Activated CD4-positive, alpha-beta T cell treated with anti-CD3 and anti-CD28 coated beads, Interleukin-10, Interleukin-2, amounts not matched to agents 100 ng/mL and 50 ng/mL, durations not matched to agents 16 hours and 8 hours (primary cell): Measurements from ENCODE around the gene GALNT17.
A peak's percentile ranks its signal among the peaks of the same experiment; 100 is the strongest.
"Not testable (repeated sequence)": the region's sequence is repeated elsewhere in the genome, so short reads cannot be mapped to it uniquely, and the experiment has no call there.

Experiments used
- DNase-seq: peaks from one replicate; pipeline ENCODE4 v3.0.0-alpha.2; 2020

Gene GALNT17

DNA sequence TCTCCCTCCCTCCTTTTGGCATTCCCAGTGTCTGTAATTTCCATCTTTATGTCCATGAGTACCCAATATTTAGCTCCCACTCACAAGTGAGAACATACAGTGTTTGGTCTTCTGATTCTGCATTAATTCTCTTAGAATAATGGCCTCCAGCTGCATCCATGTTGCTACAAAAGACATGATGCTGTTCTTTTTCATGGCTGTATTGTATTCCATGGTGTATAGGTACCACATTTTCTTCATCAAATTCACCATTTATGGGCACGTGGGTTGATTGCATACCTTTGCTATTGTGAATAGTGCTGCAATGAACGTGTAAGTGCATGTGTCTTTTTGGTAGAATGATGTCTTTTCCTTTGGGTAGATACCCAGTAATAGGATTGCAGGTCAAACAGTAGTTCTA, 576.8 kb downstream of the GALNT17 start:
- no peak for DNase-seq

DNA sequence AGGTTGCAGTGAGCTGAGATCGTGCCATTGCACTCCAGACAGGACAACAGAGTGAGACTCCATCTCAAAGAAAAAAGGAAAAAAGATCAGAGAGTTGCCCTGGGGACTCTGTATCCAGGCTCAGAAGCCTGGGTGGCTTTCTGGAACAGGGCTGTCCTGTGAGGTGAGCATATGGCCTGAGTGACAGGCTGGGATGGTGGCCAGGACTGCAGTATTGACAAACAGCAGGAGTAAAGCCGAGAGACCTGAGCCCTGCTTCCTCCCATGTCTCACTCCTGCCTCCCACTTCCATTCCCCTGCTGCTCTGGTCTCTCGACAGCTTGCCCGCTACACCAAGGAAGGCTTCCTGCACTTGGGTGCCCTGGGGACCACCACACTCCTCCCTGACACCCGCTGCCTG, 578.5 kb downstream of the GALNT17 start:
- DNase-seq: no peak

DNA sequence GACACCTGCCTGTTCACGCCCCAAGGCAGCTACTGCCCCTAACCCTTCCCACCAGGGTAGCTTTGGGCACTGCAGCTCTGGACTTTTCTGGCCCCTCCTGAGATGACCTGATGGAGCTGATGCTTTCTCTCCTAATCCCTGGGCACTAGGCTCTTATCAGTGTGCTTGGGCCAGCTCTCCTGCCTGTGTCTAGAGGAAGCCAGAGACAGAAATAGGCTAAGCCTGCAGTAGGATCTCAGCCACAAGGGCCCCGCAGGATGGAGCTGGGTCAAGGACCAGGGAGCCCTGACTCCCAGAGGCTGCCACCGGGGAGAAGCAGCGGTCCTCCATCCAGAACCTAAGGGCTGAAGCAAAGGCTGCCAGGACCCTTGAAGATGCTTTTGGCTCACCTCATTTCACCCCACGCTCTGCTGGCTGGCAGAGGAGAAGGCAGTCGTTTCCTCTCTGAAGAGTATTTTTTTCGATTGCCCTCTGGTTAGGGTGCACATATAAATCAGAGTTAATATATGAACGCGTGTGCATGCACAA, 580.8 kb downstream of the GALNT17 start:
- DNase-seq: no peak

DNA sequence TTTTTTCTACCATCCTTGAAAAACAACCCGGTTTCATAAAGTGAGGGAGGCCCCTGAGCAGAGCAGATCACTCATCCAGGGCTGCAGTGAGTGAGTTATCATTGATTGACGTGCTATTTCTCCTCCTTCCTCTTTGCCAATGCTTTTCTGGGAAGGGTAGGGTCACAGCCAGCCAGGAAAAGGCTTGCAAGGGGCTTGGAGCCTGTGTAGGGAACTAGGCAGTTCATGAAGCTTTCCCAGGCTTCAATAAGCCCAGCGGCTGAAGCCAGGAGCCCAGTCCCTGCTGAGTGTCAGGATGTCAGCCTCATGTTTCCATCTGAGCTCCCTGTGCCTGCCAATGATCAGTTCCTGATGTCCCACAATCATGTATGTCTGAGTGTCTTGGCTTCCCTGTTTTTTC, 584.7 kb downstream of the GALNT17 start:
- no peak for DNase-seq

DNA sequence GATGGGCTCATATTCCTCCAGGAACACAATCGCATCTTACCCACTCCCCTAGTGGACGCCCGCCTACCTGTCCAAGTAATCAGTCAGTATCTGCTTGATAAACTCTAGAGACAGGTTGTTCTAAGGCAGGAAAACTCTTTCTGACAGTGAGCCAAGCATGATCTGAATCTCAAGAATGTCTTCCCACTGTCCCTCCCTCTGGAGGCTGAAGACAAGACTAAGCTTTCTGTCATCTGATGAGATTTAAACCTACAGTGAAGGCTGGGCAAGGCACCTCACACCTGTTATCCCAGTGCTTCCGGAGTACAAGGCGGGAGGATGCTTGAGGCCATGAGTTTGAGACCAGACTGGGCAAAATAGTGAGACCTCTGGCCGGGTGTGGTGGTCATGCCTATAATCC, 586.6 kb downstream of the GALNT17 start:
- DNase-seq: no peak

DNA sequence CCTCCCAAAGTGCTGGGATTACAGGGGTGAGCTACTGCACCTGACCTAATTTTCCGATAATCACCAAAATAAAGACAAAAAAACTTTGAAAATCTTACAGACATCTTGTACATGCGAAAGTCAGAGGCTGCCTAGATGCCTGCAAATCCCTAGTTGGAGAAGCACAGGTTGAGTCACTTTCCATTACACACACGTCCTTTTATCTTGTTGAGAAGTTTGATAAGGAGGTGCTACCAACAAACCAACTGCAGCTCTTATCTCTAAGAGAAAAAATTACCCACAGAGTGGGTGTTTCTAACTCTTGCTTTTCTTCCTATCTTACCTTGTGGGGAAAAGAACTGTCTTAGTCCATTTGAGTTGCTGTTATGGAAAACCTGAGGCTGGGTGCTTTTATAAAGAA, 589.8 kb downstream of the GALNT17 start:
- no peak for DNase-seq

DNA sequence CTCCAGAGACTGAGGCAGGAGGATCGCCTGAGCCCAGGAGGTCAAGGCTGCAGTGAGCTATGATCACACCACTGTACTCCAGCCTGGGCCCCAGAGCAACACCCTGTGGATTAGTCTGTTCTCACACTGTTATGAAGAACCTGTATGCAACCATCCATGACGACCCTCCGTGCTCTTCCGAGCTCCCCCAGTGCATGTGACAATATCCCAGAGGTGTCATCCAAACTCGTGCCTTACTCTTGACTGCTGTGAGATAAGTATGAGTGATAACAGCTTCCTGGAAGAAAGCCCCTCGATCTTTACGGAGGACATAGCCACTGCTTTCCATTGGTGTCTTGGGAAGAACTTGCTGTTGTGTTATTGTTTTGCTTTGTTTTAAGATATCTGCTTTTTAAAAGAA, 591.9 kb downstream of the GALNT17 start:
- no peak for DNase-seq

DNA sequence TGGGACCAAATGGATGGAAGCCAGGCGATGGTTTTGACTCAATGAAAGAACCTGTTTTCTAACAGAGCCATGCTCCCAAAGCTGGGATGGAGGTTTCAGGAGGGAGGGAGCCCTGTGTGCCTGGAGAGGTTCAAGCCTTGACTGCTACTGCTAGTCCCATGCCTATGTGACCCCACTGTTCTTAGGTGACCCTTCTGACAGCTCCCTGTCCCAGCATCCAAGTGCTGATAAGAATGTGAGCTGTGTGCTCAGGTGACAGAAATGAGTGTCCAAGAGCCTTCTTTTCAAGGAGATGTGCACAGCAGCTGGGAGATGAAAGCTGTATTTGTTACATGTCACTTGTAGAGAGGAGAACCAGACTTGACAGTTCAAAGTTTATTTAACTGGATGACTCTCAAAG, 595.4 kb downstream of the GALNT17 start:
- DNase-seq: no peak

DNA sequence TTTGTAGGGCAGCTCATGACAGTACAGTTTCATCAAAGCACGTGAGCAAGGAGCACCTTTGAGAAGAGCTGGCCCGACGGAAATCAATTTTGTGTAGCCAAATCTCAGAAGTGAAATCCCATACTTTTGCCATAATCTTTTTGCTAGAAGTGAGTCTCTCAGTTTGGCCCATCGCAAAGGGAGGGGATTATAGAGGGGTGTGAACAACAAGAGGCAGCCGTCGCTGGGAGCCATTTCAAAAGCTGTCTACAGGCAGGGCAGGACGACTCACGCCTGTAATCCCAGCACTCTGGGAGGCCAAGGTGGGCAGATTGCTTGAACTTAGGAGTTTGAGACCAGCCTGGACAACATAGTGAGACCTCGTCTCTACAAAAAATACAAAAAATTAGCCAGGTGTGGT, 599.8 kb downstream of the GALNT17 start:
- no peak for DNase-seq

DNA sequence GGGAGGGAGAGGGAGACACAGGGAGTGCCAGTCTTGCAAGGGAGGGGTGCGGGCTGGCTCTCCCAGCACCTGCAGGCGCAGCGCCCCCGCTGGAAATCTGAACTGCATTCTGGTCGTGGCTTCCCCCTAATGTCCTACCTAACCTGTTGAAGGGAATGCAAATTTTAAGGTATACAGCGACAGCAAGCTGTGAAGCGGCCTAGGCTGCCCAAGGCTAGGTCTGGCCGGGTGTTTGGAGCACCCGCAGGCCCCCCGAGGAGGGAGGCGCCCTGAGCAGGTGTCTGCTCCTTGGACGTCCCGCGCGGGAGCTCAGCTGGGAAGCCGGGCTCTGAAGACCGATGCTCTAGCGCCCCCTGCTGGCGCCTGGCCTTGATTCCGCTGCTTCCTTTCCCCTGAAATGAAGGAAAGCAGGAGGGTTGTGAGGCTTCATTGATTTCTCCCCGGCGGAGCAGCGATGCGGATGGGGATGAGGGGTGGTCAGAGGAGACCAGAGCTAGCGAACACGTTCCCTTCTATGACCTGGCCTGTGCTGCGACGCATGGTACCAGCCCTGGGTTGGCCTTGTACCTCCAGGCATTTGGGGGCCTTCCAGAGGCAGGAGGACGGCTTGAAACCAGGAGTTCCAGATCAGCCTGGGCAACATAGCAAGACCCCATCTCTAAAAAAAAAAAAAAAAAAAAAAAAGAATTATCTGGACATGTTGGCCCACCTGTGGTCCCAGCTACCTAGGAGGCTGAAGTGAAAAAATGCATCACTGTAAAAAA, 601.3 kb downstream of the GALNT17 start:
- DNase-seq: peak; percentile 71

DNA sequence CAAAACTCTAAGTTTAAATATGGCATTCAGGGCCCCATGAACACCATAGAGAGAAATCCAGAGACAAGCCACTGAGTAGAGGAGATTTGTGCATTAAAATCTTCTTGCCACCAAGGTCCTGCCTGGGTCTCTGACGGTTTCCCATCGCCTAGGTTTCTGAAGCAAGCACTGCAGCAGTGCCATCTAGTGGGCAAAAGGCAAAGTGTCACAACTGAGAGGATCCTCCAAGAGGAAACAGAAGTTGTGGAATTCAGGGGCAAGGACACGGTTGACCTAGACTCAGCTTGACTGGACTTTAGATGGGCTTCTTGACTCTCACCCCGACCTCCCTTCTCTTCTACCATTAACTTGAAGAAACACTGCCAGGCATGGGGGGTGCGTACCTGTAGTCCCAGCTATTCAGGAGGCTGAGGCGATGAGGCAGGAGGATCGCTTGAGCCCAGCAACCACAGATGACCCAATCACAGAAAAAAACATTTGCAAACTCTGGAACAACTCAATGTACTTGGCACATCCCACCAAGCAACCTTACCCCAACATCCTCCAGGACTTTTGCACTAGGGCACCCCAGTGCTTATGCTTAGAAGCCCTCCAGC, 604.1 kb downstream of the GALNT17 start:
- DNase-seq: peak; percentile 42

DNA sequence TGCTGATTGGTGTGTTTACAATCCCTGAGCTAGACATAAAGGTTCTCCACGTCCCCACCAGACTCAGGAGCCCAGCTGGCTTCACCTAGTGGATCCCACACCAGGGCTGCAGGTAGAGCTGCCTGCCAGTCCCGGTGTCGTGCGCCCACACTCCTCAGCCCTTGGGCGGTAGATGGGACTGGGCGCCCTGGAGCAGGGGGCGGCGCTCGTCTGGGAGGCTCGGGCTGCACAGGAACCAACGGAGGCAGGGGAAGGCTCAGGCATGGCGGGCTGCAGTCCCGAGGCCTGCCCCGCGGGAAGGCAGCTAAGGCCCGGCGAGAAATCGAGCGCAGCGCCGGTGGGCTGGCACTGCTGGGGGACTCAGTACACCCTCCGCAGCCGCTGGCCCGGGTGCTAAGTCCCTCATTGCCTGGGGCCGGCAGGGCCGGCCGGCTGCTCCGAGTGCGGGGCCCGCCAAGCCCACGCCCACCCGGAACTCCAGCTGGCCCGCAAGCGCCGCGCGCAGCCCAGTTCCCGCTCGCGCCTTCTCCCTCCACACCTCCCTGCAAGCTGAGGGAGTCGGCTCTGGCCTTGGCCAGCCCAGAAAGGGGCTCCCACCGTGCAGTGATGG, 606.1 kb downstream of the GALNT17 start:
- DNase-seq: not testable (repeated sequence)

DNA sequence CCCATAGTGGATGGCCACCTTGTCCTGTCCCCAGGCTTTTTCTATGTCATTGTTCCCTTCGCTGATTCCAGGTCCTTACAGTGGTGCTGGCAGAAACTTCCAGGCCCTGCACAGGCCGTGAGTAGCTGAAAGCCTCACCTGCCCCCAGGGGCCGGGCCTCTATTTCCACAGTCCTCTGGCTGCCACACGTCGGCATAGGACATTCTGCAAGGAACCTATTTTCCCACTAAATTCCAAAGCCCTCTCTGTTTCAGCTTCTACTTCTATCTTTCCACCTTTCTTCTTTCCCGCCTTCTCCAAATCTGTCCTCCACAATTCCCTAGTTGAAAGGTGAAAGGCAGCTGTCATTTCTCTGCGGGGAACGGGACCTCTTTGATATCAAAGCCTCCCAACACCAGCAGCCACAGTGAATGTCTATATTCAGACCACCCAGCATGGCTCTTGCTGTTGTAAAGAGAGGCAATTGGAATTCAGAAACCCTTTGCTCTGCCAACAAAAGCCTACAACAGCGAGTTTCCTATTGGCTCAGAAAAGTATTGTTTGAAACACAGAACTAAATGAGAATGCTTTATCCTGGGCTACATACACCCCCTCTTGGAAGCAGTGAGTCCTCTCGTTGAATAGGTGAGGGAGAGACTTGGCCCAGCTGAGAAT, 607.7 kb downstream of the GALNT17 start:
- DNase-seq: no peak

DNA sequence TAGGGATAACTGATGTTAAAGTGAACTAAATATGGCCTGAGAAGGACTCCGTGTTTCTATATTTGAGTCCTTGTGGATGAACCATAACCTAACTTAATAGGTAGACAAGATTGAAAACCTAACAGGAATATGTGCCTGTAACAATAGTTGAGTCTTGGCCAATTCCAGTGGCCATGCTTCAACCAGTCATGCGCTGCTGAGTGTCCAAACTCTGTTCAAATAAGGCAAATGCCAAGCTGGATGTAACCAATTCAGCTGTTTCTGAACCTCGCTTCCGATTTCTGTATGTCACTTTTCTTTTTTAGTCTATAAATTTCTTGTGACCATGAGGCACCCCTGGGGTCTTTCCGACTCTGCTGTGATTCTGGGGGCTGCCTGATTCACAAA, 608.2 kb downstream of the GALNT17 start:
- no peak for DNase-seq

DNA sequence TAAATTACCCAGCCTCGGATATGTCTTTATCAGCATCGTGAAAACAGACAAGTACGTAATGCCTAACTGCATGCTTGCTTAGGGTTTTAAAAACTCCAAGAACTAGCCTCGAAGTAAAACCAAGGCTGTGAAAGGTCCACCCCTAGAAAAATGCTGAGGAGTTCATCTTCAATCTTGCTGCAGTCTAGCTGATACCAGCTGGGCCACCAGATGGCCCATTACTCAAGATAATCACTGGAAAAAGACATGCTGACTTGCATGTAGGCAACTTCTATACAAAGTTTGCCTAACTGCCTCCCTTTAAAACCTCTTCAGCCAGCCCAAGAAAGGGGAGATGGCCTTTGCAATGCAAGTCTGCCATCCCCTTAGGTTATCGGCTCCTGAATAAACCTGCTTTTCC, 614.1 kb downstream of the GALNT17 start:
- no peak for DNase-seq

DNA sequence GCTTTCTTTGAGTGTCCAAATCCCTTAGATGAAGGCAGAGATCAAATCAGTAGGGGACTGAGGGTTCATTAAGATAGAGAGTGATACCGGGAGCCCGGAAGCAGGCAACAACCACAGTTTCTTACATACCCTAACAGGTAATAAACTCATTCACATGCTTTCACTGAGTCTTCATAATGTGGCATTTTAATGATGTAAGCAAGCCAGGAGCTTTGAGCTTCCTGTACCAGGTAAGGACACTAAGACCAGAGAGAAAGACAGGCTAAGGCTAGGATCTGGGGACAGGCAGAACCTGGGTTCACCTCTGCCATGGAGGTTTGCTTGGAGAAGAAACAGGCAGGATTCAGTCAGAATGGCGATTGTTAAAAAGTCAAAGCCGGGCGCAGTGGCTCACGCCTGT, 618.3 kb downstream of the GALNT17 start:
- no peak for DNase-seq

DNA sequence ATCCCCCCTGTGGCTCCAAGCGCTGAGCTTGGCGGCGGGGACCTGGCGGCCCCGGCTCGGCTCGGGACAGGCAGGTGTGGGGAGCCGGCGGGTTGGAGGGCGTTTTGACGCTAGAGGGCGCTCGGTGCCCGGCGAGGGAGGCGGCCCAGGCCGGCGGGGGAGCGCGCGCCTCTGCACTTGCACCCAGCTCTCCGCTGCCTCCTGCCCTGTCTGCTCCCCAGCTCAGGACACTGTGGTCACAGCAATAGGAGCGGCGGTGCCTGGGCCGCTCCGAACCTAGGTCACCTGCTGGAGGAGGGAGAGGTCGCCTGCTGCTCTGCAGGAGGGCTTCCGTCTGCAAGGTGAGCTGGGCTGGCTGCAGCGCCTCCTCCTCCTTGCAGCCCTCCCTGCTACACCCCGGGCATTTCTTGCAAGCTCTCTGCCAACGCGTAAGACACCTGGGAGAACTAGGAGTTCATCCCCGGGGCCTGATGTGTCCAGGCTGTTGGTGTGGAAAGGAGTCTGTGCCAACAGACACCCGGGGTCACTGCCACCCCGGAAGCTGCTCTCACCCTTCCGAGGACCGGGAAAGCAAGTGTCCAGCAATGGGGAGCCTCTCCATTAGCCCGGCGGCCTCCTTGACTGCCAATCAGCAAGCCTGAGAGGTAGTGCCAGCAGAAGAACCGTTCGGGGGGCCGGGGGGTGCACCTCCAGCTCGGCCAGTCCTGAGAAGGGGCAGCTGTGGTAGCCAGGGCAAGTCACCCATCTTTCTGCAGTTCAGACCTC, 620.4 kb downstream of the GALNT17 start:
- peak; percentile 59 for DNase-seq

DNA sequence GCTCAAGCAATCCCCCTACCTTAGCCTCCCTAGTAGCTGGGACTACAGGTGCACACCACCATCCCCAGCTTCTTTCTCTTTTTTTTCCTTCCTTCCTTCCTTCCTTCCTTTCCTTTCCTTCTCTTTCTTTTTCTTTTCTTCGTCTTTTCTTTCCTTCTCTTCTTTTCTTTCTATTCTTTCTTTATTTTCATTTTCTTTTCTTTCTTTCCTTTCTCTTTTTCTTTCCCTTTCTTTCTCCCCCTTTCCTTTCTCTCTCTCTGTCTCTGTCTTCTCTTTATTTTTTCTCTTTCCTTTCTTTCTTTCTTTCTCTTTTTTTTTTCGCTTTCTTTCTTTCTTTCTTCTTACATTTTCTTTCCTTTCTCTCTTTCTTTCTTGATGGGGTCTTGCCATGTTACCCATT, 621.3 kb downstream of the GALNT17 start:
- no peak for DNase-seq

DNA sequence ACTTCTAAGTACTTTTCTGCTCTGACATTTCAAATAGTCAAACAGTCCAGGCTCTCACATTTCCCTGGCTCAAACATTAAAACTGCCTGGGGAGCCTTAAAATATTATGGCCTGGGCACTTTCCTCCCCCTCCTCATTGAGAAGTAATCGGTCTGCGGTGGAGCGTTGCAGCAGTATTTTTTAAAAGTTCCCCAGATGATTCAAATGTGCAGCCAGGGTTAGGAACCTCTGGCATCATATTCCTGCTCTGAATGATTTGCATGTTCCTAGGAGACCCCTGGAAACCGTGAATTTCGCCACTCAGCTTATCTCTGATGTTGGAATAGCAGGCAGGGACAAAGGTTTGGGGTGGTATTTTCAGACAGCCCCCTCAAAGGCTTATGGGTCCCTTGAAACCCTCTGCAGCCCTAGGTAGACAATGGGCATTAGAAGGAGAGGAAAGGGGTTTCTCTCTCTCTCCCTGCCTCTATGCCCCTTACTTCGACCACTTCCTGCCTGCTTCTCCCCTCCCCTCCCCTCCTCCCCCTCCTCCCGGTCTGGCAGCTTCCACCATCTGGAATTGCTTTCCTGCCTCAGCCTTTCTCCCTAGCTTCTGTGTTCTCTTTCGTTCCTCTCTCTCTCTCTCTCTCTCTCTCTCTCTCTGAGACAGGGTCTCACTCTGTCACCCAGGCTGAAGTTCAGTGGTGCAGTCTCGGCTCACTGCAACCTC, 622.2 kb downstream of the GALNT17 start:
- no peak for DNase-seq

DNA sequence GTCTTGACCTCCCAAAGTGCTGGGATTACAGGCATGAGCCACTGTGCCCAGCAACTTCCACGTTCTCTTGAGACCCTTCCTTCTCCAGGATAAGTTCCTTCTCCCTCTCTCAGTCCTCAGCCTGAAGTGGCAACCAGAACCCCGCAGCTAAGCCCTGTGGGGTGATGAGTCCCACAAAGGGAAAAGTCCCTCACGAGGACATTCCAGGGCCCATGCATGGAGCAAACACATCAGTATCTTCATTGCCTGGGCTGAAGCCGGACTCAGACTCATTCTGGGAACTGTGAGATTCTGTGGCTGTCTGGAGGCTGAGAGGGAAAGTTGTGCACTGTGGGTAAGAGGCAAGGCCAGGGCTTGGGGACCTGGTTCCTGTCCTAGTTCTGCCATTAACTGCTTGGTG, 622.9 kb downstream of the GALNT17 start:
- DNase-seq: no peak

DNA sequence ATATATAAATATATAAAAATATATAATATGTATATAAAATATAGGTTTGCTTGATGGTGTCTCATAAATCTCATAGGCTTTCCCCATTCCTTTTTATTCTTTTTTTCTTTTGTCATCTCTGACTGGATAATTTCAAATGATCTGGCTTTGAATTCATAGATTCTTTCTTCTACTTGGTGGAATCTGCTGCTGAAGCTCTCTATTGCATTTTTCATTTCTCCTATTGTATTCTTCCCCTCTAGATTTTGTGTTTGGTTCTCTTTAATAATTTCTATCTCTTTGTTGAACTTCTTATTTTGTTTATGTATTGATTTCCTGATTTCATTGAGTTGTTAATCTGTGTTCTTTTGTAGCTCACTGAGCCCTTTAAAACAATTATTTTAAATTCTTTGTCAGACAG, 629.4 kb downstream of the GALNT17 start:
- no peak for DNase-seq
